Peyer's patch (tissue), 4 donors: ENCODE results near the gene SPAG16.

Experiments used
- CTCF ChIP-seq, 6 experiments: fragments of 450-650 bp in 4 of 6; fragments of 200-600 bp in 2 of 6; sonication (generic) in 1 of 6; IDR thresholded peaks; one replicate each; pipeline ENCODE4 v1.5.1; 2017 to 2019; ENCODE audit warnings: antibody characterized with exemption in 6 of 6, mild to moderate bottlenecking in 3 of 6, moderate library complexity in 1 of 6
- POLR2A ChIP-seq, 2 donors: fragments of 450-650 bp; IDR thresholded peaks; one replicate each; pipeline ENCODE4 v1.5.1; 2017; ENCODE audit warnings: antibody characterized with exemption in 2 of 2, mild to moderate bottlenecking in 2 of 2, moderate library complexity in 2 of 2

GRCh38 chr2:213559053-213559452 lies 274.8 kb downstream of the SPAG16 start:
- no peak for TF ChIP-seq CTCF (IDR thresholded peaks at IDR 0.05)
- no peak for TF ChIP-seq POLR2A (IDR thresholded peaks at IDR 0.05)
